Neural cell (in vitro differentiated cells): Measurements from ENCODE around the gene ING5.

Source experiments
- CTCF ChIP-seq: fragments of 450-650 bp; IDR thresholded peaks from 2 replicates; pipeline ENCODE4 v1.5.1; 2014; ENCODE audit warnings: antibody characterized with exemption, mild to moderate bottlenecking, moderate library complexity; ENCODE audit not compliant: poor library complexity, severe bottlenecking
- EZH2 ChIP-seq: fragments of 200-600, 300-800 bp; shearing (Covaris generic), sonication (generic); IDR thresholded peaks from 2 replicates; pipeline ENCODE4 v1.6.1; 2014; ENCODE audit warnings: antibody characterized with exemption, low read length, borderline replicate concordance, mild to moderate bottlenecking; ENCODE audit not compliant: insufficient read depth, poor library complexity, severe bottlenecking
- RAD21 ChIP-seq: fragments of 450-650 bp; conservative IDR thresholded peaks from 2 replicates; pipeline ENCODE4 v1.6.1; 2014; ENCODE audit warnings: antibody characterized with exemption, mild to moderate bottlenecking, moderate library complexity
- SMC3 ChIP-seq: fragments of 450-650 bp; conservative IDR thresholded peaks from 2 replicates; pipeline ENCODE4 v1.6.1; 2014; ENCODE audit warnings: antibody characterized with exemption, mild to moderate bottlenecking, moderate library complexity; ENCODE audit not compliant: poor library complexity
- TAF1 ChIP-seq: IDR thresholded peaks from 2 replicates; pipeline ENCODE4 v1.6.1; 2012; ENCODE audit warnings: low read depth

GRCh38 chr2:241776336-241777169 lies 74.7 kb downstream of the ING5 start, which contains the start of gene GAL3ST2:
- TF ChIP-seq SMC3 = no peak
- no peak for TF ChIP-seq CTCF
- TF ChIP-seq EZH2 = no peak
- TF ChIP-seq RAD21 = no peak
- TF ChIP-seq TAF1 = no peak
